ENCODE data around the gene NEU1.

Gene NEU1

DNA sequence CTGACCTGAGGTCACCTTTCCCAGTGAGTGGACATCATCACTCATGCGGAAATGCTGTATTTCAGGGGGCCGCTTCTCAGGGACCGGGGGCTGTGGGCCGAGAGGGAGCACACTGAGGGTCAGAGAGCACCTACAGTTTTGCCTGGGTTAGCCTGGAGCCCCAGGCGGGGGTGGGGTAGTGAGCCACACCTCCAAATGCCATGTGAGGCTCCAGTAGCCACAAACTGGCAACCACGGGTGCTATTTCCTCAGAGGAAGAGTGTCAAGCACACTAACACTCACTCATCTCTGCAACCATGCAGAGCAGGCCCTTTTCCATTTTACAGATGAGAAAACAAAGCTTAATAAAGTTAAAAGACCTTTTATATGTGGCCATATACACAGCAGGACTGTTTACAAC is 30.2 kb upstream of the NEU1 start:
- DNase-seq = no peak

DNA sequence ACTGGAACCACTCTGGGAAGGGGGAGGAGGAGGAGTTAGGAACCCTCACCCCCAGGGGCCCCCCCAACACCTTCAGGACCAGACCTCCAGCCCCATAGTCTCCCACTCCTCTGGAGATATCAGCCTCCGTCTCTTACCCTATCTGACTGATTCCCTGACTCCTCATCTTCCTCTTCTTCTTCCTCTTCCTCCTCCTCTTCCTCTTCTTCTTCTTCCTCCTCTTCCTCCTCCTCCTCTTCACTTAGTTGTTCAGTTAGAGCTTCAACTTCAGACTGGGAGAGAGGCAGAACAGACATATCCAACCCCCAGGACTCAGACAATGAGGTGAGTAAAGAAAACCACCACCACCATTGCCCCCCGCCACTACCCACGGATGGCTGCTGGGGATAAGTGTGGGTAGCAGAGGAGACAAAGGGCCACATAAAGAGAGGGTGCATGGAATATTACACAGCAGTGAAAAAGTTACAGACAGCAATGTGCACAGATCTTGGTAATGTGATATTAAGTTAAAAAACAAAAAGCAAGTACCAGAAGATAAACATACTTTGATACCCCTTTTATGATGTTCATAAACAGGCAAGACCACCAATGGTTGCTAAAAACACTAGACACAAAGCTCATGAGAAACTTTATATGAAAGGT is 26.8 kb upstream of the NEU1 start:
- DNase-seq = no peak

DNA sequence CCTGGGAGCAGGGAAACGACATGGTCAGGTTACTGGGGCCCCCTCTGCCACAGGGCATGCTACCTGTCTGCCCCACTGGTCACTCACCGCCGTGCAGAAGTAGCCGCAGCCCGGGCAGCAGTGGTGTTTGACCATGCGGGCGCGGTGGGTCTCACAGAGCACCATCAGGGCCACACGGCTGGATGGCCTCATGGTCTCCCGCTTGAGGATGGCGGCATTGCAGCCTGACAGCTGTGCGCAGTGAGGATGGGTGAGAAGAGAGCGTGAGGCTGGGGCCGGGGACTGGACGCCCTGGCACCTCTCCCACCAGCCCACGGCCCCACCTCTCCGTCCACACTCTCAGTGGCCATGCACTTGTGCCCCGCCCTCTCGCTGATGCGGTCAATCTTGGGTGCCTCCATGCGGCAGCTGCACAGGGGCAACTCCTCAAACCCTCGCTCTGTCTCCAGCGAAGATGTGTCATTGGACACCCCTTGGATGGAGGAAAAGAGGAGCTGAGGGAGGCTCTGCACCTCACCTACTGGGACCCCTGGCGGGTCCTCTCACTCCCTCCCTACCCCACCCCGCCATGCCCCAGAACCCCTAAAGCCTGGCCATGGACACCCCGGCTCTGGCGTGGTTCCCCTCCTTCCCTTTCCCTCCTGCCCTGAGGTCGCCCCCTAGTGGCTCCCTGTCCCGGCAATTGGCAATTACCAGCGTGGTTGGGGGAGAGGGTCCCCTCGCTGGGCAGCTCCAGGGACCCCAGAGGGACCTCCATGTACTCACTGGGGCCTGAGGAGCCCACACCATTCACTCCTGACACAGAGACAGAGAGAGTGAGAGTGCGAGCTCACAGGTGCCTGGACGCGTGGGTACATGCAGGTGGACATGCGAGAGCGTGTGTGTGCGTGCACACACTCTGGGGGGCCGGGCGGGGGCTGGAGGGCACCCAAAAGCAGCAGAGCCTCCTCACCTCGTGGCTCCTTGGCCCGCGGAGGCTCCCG is 25.9 kb upstream of the NEU1 start:
- DNase-seq = no peak

DNA sequence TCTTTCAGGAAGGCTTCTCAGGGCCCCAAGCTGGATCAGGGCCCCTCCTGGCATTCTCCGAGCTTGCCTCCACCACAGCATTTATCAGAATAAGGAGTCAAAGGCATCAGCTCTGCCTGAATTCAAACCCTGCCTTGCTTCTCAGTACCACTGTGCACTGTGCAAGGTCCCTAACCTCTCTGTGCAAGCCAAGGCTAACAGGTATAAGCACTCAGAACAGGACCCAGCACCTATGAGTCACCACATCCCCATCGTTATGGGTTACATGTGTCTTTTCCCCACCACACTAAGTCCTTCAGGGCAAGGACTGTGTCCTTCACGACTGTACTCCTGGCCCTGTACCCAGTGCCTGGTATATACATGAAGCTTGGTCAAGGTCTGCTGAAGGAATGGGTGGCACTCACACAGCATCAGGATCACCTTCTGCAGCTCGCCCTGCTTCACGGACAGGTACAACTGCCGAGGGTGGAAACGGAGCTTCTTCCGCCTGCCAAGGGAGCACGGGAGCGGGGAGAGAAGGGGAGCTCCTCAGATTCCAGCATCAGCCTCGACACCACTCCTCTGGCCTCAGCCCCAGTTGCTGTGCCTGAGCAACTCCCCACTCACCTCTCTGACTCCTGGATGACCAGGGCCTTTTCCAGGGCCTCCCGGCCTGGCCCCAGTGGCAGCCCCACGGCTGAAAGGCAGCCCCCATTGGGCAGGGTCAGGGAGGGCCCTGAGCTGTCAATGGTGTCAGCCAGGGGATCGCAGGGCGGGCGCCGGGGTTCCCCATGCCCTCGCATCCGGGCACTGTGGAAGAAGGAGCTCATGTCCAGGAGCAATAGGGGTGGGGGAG is 24.8 kb upstream of the NEU1 start:
- no peak for DNase-seq

DNA sequence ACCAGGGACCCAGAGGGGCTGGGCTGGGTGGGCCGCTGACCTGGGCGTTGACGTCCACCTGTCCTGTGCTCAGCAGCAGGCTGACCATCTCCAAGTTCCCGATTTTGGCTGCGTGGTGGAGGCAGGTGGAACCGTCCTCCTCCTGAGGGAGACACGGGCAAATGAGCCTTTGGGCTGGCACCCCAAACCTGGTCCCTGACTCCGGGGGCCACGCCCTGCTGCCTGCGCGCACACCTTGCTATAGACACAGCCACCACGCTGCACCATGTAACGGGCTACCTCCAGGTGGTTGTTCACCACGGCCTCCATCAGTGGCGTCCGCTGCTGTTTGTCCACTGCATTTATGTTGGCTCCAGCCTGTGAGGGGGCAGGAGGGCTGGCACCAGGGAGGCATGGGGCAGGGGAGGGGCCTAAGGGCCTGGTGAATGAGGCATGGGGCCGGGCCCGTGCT is 23.9 kb upstream of the NEU1 start:
- no peak for DNase-seq

DNA sequence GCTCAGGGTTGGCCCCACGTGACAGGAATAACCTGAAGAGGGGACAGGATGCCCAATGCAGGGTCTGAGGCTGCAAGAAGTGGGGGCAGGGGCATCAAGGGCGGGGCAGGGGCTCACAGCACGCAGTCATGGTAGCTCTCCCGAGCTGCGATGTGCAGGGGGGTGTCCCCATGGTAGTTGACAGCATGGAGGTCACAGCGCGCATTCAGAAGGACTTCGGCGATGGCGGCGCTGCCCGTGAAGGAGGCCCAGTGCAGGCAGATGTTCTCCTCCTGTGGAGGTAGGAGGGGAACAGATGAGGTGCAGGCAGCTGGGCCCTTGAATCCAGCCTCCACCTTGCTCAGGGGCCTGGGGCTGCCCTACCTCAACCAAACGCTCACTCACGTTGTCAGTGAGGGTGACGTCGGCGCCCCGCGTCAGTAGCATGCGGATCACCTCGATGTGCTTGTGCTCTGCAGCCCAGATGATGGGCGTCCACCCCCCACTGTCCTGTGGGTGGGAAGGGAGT is 22.0 kb upstream of the NEU1 start:
- no peak for DNase-seq

DNA sequence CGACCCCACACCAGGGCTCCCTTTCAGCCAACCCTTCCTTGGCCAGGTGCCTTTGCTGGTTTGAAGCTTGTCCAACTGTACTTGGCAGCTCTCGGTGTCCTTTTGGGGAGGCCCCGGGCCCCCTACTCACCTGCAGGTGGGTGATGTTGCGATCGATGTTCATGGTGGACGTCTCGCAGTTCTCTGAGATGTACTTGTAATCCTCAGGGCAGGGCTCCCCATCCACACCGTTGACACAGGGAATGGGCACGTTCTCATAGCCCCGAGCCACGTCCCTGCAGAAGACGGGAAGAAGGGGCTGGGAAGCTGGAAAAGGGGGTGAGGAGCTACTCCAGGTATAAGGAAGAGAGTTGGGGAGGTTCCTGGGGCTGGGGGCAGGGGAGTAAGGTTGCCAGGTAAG is 21.1 kb upstream of the NEU1 start:
- DNase-seq = no peak

DNA sequence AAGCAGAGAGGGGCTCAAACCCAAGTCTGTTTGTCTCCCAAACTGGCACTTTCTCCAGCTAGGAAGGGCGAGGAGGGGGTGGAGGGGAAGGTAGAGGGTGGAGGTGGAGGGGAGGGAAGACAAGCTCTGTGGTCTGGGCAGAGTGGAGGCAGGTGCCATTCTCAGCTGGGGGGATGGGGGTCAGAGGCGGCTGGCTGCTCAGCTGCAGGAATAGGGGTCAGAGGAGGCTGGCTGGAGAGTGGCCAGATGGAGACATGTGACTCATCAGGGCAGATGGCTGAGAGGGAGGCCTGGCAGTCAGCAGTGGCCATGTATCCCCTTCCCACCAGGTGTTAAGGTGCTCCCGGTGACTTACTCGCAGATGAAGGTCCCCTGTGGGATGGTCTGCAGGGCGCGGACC is 19.7 kb upstream of the NEU1 start:
- no peak for DNase-seq

DNA sequence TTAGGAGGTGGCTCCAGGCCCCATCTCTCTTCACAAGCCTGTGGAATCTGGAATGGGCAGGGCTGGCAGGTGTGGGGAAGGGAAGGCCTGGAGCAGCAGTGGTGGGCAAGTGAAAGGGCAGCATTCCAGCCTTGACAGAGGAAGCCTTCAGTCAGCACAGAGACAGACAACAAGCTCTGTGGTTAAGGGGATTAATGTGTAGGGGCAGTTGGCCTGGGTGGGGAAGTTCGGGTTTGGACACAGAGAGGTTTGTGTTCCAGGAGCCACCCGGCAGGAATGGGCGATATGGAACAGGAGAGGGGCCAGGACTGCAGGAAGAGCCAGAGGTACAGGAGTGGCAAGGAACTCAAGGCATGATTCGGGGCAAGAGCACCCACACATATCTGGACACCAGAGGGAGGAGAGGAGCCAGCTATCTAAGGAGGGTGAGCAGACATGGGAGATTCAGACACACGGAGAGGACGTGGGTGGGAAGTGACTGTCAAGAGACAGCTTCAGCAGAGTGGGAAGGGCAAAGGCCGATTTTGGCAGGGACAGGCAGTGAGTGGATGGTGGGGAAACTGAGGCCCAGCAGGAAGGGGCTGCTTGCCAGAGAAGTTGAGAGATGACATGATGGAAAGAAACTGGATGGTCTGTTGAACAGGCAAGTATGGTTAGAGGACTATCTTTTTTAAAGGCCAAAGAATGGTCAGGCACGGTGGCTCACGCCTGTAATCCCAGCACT is 18.7 kb upstream of the NEU1 start:
- DNase-seq = no peak

DNA sequence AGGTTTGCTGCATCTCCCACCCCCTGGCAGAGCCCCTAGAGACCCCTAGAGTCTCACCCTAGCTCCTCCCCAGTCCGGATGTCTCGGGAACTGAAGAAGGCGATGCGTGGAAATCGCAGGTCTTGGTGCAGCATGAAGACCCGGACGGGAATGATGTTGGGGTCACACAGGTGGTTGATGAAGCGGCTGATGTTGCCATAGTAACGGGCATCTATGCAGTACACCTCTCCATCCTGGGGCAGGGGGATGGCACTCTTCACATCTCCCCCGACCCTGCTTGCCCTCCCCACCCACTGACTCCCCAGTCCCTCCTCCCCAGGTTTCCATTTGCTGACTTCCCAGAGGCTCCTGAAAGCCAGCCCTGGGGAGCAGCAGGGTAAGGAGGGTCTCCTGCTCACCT is 18.0 kb upstream of the NEU1 start:
- no peak for DNase-seq

DNA sequence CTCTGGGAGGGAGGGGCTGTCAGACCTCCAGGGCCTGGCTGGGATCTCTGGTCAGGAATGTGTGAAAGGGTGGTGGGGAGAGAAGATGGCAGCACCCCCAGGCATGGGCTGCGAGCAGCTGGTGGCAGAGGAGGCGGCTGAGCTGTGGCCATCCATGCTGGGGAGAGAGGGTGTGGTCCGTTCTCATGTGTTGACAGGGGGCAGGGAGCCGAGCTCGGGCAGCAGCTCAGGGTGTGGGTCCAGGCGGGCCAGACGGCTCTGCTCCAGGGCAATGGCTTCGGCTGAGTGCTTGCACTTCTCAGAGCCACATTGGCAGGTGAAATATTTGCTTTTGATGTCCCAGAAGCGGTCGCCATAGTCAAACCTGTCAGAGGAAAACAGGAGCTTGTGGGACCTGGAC is 17.3 kb upstream of the NEU1 start:
- no peak for DNase-seq

DNA sequence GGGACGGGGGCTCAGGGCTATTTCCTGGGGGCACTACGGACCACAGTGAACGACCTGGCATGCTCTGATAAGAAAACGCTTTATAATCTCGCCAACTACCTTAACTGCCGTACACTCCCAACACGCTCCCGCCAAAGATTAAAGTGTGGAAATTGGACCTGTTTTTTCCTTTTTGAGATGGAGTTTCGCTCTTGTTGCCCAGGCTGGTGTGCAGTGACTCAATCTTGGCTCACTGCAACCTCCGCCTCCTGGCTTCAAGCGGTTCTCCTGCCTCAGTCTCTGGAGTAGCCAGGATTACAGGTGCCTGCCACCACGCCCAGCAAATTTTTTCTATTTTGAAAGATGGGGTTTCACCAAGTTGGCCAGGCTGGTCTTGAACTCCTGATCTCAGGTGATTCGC is 16.5 kb upstream of the NEU1 start:
- DNase-seq = no peak

DNA sequence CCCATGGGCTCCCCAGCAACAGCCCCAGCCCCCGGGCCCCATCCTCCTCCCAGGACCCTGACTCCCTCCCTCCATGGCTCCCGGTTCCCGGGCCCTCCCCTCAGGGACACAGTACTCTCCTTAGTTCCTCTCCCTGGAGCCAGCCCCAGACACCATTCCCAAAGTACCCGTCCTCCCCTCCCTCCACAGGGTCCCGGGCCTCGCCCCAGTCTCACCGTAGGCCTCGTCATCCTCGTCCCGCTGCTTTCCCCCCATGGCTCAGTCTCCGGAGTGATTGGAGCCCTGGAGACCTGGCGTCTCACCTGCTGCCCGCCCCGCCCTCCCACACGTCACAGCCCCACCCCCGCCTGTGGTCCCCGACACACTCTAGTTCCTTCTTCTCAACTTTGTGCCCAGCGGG is 16.1 kb upstream of the NEU1 start, which contains the start of gene SLC44A4:
Gene SLC44A4, minus strand, starts transcription at position 272 of the 400 bp plus-strand sequence. Its CDS starts 17 bp downstream, at position 255.
- no peak for DNase-seq

DNA sequence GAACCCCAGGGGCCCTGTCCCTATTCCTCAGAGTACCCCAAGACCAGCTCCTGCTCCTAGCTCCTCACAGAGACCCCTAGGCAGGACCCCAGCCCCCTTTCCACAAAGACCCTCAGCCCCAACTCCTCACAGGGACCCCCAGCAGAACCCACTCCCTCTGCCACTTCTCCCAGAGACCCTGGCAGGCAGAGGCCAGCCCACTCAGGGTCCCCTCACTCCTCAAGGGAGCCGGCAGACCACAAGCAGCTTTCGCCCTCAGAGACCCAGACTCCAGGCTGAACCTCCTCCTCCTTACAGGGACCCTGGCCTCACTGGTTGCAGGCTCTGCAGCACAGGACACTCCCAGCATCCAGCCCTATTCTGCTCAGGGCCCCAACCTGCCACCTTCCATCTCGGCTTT is 15.6 kb upstream of the NEU1 start:
- no peak for DNase-seq

DNA sequence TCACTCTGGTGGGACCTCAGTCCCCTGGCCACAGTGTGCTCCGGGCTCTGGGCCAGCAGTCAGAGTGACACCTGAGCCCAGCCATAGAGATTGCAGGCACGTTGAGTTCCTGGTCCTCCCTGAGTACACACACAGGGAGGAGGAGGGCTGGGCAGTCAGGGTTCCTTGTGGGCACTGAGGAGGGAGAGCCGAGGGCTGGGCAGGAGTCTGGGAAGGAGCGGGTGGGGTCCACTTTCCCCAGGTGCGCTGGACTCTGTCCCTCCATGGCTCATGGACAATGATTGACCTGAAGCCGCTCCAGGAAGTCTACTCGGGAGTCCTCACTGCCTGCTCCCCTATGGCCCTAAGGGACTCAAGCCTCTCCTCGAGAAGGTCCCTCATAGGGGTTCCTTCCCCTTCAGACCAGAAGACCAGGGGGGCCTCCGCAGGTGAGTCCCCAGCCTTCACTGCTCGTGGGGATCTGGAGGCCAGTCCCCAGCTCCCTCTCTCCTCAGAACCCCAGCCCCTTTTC is 15.1 kb upstream of the NEU1 start:
- DNase-seq = no peak

DNA sequence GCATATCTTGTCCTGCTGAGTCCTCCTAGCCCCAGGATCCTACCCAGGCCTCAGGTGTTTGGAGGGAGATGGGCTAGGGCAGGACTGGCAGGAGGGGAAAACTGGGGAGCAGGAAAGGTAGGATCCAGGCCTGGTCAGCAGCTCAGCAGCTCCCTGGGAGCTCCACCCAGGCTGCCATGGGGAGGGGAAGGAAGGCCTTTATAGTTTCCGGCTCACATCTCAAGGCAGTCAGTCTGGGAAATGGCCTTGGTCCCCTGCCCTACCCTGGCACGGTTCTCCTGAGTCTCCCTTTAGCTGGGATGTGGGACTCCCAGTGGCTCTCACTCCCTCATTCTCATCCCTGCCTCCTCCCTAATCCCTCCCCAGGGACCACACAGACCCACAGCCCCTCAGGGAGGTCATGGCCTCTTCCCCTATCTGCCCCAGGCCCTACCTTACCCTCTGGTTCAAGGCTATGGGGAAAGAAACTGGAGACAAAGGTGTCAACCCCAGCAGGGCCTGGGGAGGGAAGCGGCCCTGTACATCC is 14.6 kb upstream of the NEU1 start:
- DNase-seq = no peak

DNA sequence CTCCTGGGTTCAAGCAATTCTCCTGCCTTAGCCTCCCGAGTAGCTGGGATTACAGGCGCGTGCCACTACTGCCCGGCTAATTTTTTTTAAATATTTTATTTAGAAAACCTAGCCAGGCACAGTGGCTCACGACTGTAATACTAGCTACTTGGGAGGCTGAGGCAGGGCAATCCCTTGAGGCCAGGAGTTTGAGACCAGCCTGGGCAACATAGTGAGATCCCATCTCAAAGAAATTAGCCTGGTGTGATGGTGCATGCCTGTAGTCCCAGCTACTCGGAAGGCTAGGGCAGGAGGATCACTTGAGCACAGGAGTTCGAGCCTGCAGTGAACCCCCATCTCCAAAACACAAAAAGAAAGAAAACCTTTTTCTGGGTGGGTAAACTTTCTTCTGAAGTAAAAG is 13.7 kb upstream of the NEU1 start:
- DNase-seq = no peak

DNA sequence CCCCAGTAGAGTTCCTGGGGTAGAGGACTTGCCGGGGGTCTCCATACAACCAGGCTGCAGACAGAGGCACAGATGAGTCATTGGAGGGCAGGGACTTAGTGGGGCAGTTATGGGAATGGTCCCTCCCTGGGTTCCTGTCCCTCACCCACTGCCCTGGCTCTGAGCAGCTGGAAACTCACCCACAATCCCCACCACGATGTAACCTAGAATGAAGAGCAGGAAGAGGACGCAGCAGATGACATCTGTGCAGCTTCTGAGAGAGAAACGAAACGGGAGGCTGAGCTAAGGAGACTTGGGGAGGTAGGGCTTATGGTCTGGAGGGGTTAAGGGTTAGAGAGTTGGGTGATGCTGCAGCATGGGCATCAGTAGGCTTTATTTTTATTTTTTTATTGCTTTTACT is 13.3 kb upstream of the NEU1 start:
- no peak for DNase-seq

DNA sequence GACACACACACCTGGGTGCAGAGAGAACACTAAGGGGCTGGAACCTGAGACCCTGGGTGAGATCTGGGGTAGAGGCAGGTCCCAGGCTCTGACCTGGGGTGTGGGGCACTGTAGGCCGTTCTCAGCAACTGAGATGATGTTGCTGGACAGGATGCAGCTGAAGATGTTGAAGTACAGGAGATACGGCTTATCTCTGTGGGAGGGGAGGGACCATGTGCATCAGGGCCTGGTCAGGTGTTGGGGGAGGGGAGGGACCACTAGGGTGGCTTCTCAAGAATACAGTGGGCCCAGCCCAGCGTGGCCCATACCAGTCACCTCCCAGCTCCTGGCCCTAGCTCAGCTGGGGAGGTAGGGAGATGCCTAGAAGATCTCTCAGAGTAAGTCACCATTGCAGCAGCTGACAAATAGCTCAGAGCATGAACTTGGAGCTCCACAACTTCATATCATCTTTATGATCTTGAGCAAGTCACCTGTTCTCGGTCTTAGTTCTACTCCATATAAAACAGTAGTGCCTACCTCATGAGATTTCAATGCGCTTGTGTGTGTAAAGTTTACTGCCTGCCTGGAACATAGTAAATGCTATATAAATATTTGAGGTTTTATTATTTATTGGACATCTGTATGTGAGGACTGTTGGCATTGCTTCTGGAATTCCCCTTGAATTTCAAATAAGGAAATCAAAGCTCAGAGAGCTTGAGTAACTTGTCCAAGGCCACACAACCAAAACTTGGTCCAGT is 12.4 kb upstream of the NEU1 start:
- DNase-seq = no peak

DNA sequence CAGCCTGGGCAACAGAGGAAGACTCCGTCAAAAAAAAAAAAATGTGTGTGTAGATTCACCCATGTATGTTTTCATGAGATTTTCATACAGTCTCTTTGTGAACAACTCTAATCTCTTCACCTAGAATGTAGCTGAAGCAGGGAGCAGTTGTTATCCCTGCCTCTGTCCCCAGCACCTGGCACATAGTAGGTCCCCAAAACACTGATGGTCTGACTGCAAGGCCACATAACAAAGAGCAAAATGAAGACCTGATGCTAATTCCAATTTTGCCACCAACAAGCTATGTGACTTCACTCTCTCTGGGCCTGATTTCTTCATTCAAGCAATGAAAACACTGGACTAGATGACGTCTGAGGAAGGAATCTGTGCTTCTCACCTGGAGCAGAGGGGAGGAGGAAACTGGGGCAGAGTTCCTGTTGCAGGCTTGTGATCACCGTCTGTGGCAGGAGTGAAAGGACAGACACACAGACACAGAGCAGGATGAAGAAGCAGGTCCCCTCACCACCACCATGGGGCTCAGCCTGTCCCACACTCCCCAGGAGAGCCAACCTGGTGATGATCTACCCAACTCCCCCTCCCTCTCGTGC is 11.6 kb upstream of the NEU1 start:
- DNase-seq = no peak

All from NCI-H446 treated with DMSO at 0.1 percent for 48 hours (cell line).